ENCODE measurements around the gene RNF220. TPM values are rescaled to one million over a fixed set of nuclear protein-coding genes. Genes with fewer than 3 reads are reported as not detected.
A peak's percentile ranks its signal among the peaks of the same experiment; 100 is the strongest.
"Not testable (repeated sequence)": the region's sequence is repeated elsewhere in the genome, so short reads cannot be mapped to it uniquely, and the experiment has no call there.

The RNF220 gene
- polyA plus RNA-seq, 4 donors, result 52.6 to 86.1 (median 74.9) TPM

DNA sequence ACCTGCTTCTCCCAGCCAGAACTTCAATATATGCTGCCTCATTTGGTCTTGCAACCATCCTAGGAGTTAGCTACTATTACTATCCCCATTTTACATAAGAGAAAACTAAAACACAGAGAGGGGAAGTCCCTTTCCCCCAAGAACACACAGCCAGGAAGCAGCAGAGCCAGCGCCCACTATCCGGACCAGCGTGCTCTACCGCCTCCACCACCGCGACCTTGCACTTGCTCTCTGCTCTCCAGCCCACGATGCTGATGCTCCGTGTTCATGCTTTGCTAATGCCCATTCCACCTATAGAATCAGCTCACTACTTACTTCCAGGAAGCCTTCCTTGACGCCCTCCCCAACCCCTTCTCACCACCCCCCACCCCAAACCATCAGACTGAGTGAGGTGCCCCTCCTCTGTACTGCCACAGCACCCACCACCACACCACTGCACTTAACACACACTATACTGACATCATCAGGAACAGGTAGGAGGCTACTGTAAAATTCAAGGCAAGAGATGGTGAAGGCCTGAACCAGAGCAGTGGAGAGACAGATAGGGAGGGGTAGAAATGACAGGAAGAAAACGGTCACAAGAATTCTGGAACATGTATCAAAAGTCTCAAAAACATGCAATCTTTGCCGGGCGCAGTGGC, 259.8 kb downstream of the RNF220 start:
- Histone ChIP-seq H3K9me3 (ENCODE audit: control insufficient read depth in 2 of 2, insufficient read depth in 1 of 2, low read depth in 1 of 2, low read length in 1 of 2) (no peaks in the 10 kb centered on the region), H3K4me3 (ENCODE audit: low read depth in 1 of 3, low read length in 3 of 3) (no peak overlapping the region), H3K4me1 (ENCODE audit: control insufficient read depth in 3 of 3, insufficient read depth in 2 of 3, low read depth in 1 of 3, low read length in 2 of 3) (peaks cover 4 to 18% (median 8%) of the 10 kb centered on the region in 3 donors), H3K27ac (ENCODE audit: low read depth in 1 of 3, low read length in 2 of 3) (no peak overlapping the region), H3K36me3 (ENCODE audit: control insufficient read depth in 3 of 3, insufficient read depth in 2 of 3, low read depth in 1 of 3, low read length in 3 of 3) (peaks cover 0 to 4% (median 2%) of the 10 kb centered on the region in 3 donors), H3K27me3 (ENCODE audit: control insufficient read depth in 3 of 3, insufficient read depth in 3 of 3, low read length in 3 of 3) (no peaks in the 10 kb centered on the region)
- WGBS, 3 donors, result 74 to 93% (median 75%) methylated on average over 12 of the region's 12 CpGs
- DNase-seq, result no peak
- no peak for FAIRE-seq

DNA sequence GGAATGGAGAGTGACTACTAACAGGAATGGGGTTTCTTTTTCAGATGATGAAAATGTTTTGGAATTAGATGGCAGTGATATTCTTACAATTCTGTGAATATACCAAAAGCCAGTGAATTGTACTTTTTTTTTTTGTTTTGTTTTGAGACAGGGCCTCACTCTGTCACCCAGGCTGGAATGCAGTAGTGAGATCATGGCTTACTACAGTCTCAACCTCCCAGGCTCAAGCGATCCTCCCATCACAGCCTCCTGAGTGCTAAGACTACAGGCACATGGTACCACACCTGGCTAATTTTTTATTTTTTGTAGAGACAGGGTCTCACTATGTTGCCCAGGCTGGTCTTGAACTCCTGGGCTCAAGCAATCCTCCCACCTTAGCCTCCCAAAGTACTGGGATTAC, 261.7 kb downstream of the RNF220 start:
- not testable (repeated sequence) for H3K27ac ChIP-seq (ENCODE audit: low read depth in 1 of 3, low read length in 2 of 3); H3K27me3 ChIP-seq (ENCODE audit: control insufficient read depth in 3 of 3, insufficient read depth in 3 of 3, low read length in 3 of 3); H3K9me3 ChIP-seq (ENCODE audit: control insufficient read depth in 2 of 2, insufficient read depth in 1 of 2, low read depth in 1 of 2, low read length in 1 of 2); FAIRE-seq; DNase-seq; H3K4me3 ChIP-seq (ENCODE audit: low read depth in 1 of 3, low read length in 3 of 3); H3K36me3 ChIP-seq (ENCODE audit: control insufficient read depth in 3 of 3, insufficient read depth in 2 of 3, low read depth in 1 of 3, low read length in 3 of 3)
- 96 to 100% (median 100%) methylated on average over 1 of the region's 1 CpG for WGBS, 3 donors
- H3K4me1 ChIP-seq (ENCODE audit: control insufficient read depth in 3 of 3, insufficient read depth in 2 of 3, low read depth in 1 of 3, low read length in 2 of 3), result peaks cover 2 to 11% (median 7%) of the 10 kb centered on the region in 3 donors

DNA sequence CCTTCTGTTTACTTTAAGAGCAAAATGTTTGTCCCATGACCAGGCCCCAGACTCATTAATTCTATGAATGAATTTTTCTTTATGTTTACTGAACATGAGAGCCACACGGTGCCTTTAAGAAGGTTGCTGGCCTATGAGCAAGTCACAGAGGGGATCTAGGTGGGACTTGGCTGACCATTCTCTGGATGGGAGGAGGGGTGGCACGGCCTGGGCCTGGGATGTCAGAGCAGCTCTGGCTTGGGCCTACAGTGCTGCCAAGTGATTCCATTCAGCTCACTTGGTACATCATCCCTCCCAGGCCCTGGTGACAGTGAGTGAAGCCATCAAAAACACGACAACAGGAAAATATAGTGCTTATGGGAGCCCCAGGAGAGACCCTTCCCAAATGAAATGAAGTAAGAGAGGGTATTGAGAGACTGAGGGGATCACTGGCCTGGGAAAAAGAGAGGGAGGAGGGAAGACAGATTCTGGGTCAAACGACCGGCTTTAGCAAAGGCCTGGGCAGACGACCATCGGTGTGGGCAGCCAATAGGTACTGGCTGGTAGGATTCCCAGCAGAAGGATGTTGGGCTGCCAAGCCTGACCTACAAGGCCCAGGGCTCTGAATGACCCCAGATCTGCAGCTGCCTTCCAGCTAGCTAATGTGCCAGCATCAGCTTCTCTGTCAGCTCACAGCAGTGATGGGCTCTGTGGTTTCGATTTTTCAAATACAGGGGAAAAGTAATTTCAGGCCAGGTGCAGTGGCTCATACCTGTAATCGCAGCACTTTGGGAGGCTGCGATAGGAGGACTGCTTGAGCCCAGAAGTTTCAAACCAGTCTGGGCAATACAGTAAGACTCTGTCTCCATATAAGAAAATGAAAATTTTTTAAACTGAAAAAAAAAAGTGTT, 265.9 kb downstream of the RNF220 start:
- FAIRE-seq, result no peak
- Histone ChIP-seq H3K36me3 (ENCODE audit: control insufficient read depth in 3 of 3, insufficient read depth in 2 of 3, low read depth in 1 of 3, low read length in 3 of 3) (peaks cover 0 to 9% (median 2%) of the 10 kb centered on the region in 3 donors), H3K4me3 (ENCODE audit: low read depth in 1 of 3, low read length in 3 of 3) (no peak overlapping the region), H3K27ac (ENCODE audit: low read depth in 1 of 3, low read length in 2 of 3) (no peak overlapping the region), H3K4me1 (ENCODE audit: control insufficient read depth in 3 of 3, insufficient read depth in 2 of 3, low read depth in 1 of 3, low read length in 2 of 3) (peaks cover 11 to 26% (median 11%) of the 10 kb centered on the region in 3 donors), H3K27me3 (ENCODE audit: control insufficient read depth in 3 of 3, insufficient read depth in 3 of 3, low read length in 3 of 3) (no peaks in the 10 kb centered on the region), H3K9me3 (ENCODE audit: control insufficient read depth in 2 of 2, insufficient read depth in 1 of 2, low read depth in 1 of 2, low read length in 1 of 2) (no peaks in the 10 kb centered on the region)
- 90 to 91% (median 91%) methylated on average over 10 of the region's 10 CpGs for WGBS, 3 donors
- DNase-seq, result no peak

DNA sequence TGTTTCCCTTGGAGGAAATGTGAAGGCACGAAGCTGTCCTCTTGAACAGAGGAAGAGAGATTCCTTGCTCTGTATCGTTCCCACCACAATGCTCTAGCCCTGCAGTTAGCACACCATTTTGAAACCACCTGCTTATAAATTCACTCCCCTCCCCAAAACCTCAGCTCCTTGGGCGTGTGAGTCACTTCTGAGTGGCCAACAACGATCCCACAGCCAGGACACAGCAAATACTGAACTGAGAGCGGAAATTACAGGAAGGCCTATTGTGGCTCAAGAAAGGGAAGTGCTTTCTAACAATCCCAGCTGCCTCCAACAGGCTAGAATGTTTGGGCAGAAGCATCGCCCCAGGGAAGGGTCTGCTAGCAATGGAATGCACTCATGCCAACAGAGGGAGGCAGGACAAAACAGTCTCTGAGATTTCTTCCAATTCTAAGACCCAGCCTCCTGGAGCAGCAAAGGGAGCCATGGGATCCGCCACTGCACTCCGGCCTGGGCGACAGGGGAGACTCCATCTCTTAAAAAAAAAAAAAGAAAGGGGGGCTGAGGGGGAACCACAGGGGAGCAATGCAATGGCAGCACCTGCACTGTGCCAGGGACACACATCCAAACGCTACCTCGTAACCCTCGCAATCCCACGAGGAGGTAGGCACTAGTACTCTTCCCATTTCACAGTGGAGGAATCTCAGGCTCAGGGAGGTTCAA, 267.4 kb downstream of the RNF220 start:
- Histone ChIP-seq H3K9me3 (ENCODE audit: control insufficient read depth in 2 of 2, insufficient read depth in 1 of 2, low read depth in 1 of 2, low read length in 1 of 2) (no peaks in the 10 kb centered on the region), H3K36me3 (ENCODE audit: control insufficient read depth in 3 of 3, insufficient read depth in 2 of 3, low read depth in 1 of 3, low read length in 3 of 3) (peaks cover 0 to 9% (median 2%) of the 10 kb centered on the region in 3 donors), H3K27ac (ENCODE audit: low read depth in 1 of 3, low read length in 2 of 3) (peak overlapping the region in 2 of 3 donors; percentile 97), H3K27me3 (ENCODE audit: control insufficient read depth in 3 of 3, insufficient read depth in 3 of 3, low read length in 3 of 3) (no peaks in the 10 kb centered on the region), H3K4me3 (ENCODE audit: low read depth in 1 of 3, low read length in 3 of 3) (peak overlapping the region in 1 of 3 donors; percentile 47), H3K4me1 (ENCODE audit: control insufficient read depth in 3 of 3, insufficient read depth in 2 of 3, low read depth in 1 of 3, low read length in 2 of 3) (peaks cover 11 to 39% (median 14%) of the 10 kb centered on the region in 3 donors)
- DNase-seq (no peak), FAIRE-seq (no peak)
- 76 to 90% (median 86%) methylated on average over 13 of the region's 13 CpGs for WGBS, 3 donors

DNA sequence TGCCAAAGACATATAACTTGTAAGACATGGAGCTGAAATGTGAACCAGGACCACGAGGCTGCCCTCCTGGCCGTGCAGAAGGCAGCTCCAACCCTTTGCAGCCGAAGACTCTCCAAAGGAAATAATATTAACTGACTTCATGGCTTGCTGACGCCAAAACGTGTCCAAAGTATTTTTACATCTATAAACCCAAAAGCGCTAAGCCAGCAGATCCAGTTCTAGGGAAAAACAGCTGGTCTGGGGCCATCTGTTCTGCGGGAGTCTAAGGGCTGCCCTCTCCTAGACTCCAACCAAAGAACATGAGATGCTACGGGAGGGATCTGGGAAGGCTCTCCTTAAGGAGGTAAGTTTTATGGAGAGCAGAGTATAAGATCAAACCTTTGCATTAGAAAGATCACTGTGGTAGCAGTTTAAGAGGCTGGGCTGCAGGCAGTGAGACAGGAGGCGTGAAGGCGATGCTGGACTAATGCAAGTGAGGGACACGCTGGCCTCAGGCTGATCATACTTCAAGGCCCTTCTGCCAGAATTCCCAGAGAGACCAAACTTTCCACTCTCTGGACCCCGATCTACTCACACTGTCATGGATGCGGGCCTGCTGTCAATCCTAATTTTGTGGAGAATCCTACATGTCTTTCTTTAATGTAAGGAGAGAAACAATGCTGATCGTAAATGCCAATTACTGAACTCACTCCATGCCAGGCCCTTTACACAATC, 268.1 kb downstream of the RNF220 start:
- FAIRE-seq, result no peak
- H3K36me3 ChIP-seq (ENCODE audit: control insufficient read depth in 3 of 3, insufficient read depth in 2 of 3, low read depth in 1 of 3, low read length in 3 of 3), result peaks cover 0 to 9% (median 0%) of the 10 kb centered on the region in 3 donors
- H3K27ac ChIP-seq (ENCODE audit: low read depth in 1 of 3, low read length in 2 of 3), result peak overlapping the region; percentile 69 to 97 (median 97)
- peaks cover 11 to 40% (median 14%) of the 10 kb centered on the region in 3 donors for H3K4me1 ChIP-seq (ENCODE audit: control insufficient read depth in 3 of 3, insufficient read depth in 2 of 3, low read depth in 1 of 3, low read length in 2 of 3)
- H3K4me3 ChIP-seq (ENCODE audit: low read depth in 1 of 3, low read length in 3 of 3), result peak overlapping the region; percentile 47 to 75 (median 65)
- WGBS, 3 donors, result 72 to 76% (median 74%) methylated on average over 14 of the region's 14 CpGs
- DNase-seq, result no peak
- H3K9me3 ChIP-seq (ENCODE audit: control insufficient read depth in 2 of 2, insufficient read depth in 1 of 2, low read depth in 1 of 2, low read length in 1 of 2), result no peaks in the 10 kb centered on the region
- H3K27me3 ChIP-seq (ENCODE audit: control insufficient read depth in 3 of 3, insufficient read depth in 3 of 3, low read length in 3 of 3), result no peaks in the 10 kb centered on the region

DNA sequence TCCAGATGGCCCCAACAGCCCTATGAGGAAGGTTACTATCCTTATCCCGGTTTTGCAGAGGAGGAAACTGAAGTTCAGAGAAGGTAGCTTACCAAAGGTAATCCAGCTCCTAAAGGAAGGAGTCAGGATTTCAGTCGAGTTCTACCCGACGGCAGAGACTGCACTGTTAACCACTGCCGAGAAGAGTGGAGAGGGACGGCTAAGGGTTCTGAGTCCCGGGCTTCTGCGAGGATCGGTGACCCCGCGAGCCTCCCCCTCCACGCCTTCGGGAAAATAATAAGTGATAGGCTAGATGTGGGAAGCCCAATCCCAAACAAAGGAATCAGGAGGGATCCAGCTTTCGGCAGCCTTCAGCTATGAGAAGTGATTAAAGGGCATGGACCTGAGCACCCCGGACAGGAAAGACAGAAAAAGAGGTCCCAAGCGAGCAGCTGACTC, 268.6 kb downstream of the RNF220 start:
- Histone ChIP-seq H3K27ac (ENCODE audit: low read depth in 1 of 3, low read length in 2 of 3) (peak overlapping the region; percentile 69 to 97 (median 97)), H3K9me3 (ENCODE audit: control insufficient read depth in 2 of 2, insufficient read depth in 1 of 2, low read depth in 1 of 2, low read length in 1 of 2) (no peaks in the 10 kb centered on the region), H3K36me3 (ENCODE audit: control insufficient read depth in 3 of 3, insufficient read depth in 2 of 3, low read depth in 1 of 3, low read length in 3 of 3) (peaks cover 0 to 9% (median 0%) of the 10 kb centered on the region in 3 donors), H3K4me3 (ENCODE audit: low read depth in 1 of 3, low read length in 3 of 3) (peak overlapping the region; percentile 47 to 75 (median 65)), H3K4me1 (ENCODE audit: control insufficient read depth in 3 of 3, insufficient read depth in 2 of 3, low read depth in 1 of 3, low read length in 2 of 3) (peaks cover 11 to 40% (median 14%) of the 10 kb centered on the region in 3 donors), H3K27me3 (ENCODE audit: control insufficient read depth in 3 of 3, insufficient read depth in 3 of 3, low read length in 3 of 3) (no peaks in the 10 kb centered on the region)
- WGBS, 3 donors, result 0 to 2% (median 1%) methylated on average over 16 of the region's 16 CpGs
- DNase-seq (no peak), FAIRE-seq (no peak)

DNA sequence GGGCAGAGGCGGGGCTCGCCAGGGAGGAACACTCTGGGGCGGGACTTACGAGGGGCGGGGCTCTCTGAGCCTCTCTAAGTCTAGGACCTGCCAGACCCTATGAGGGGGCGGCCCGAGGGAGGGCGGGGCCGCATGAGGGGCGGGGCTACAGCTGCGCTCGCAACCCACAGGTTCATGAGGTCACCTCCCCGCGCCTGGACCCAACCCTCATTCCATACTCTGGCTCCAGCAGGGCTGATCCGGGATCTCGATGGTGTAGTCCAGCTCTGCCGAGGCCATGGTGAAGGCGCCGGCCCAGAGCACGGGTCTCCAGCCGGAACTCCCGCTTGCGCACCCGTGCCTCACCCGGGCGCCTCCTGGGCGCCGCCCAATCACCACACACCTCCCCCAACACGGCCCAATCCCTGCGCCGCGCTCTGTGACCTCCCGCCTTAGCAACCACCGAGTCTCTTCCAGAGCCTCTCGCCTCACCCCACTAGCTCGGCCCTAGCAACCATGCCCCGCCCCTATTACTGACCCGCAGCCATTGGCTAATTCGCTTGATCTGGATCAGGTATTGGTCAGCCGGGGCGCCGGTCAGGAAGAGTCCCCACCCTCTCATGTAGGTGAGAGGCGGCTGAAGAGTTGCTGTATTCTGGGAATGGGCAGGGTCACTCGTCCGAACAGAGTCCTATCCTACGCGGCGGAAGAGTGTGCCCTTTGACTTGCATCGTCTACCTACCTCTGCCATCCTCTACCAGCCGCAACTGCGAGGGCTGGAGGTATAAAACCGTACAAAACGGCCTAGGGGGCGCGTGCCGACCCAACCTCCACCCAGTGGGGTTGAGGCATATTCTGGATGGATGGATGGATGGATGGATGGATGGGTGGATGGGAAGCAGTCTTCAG, 269.3 kb downstream of the RNF220 start, which contains the start of the genes ARMH1 and TMEM53:
Gene ARMH1 (plus strand): TSS at position 602 of the 888 bp plus-strand sequence. CDS start 14,984 bp downstream, outside the sequence.
Gene TMEM53 (minus strand): TSS at position 369 of the 888 bp plus-strand sequence. CDS start 90 bp downstream, at position 279.
- Histone ChIP-seq H3K9me3 (ENCODE audit: control insufficient read depth in 2 of 2, insufficient read depth in 1 of 2, low read depth in 1 of 2, low read length in 1 of 2) (no peaks in the 10 kb centered on the region), H3K4me3 (ENCODE audit: low read depth in 1 of 3, low read length in 3 of 3) (peak within 1 kb of the TSS; percentile 47 to 75 (median 65)), H3K36me3 (ENCODE audit: control insufficient read depth in 3 of 3, insufficient read depth in 2 of 3, low read depth in 1 of 3, low read length in 3 of 3) (peaks cover 0 to 9% (median 0%) of the 10 kb centered on the region in 3 donors), H3K27ac (ENCODE audit: low read depth in 1 of 3, low read length in 2 of 3) (peak within 1 kb of the TSS; percentile 97), H3K27me3 (ENCODE audit: control insufficient read depth in 3 of 3, insufficient read depth in 3 of 3, low read length in 3 of 3) (no peaks in the 10 kb centered on the region), H3K4me1 (ENCODE audit: control insufficient read depth in 3 of 3, insufficient read depth in 2 of 3, low read depth in 1 of 3, low read length in 2 of 3) (peaks cover 11 to 40% (median 14%) of the 10 kb centered on the region in 3 donors)
- 1 to 3% (median 1%) methylated on average over 49 to 56 of the region's 56 CpGs for WGBS, 3 donors
- DNase-seq, result peak; percentile 99 to 100
- FAIRE-seq, result no peak
